Measurements from ENCODE around the gene REEP6. TPM values are rescaled to one million over a fixed set of nuclear protein-coding genes. Genes with fewer than 3 reads are reported as not detected.

The REEP6 gene
- total and polyA plus RNA-seq, 2 of the 8 experiments (the other 6 are each of a cell fraction or from before 2014, with no cell fraction given): 12.6 to 20.7 TPM

- Histone ChIP-seq H3K56ac (replicated peaks; ENCODE audit: insufficient read length, low read depth, low read length) (no peak overlapping the region), H4K8ac (ENCODE audit: extremely low read depth, insufficient read depth, low read length) (no peak overlapping the region), H3K18ac (ENCODE audit: extremely low read depth, low read length) (no peak overlapping the region), H3K9ac (replicated peaks in 1 of 4; ENCODE audit: extremely low read depth in 1 of 4, low read depth in 3 of 4, low read length in 3 of 4) (no peak overlapping the region), H3K79me1 (ENCODE audit: low read depth, low read length) (no peaks in the 10 kb centered on the region), H3K14ac (ENCODE audit: insufficient read length) (no peak overlapping the region), H3K27me3 (replicated peaks in 1 of 4; ENCODE audit: control insufficient read depth in 3 of 4, extremely low read depth in 1 of 4, insufficient read depth in 3 of 4, low read length in 3 of 4) (peaks cover 0 to 10% (median 5%) of the 10 kb centered on the region in 4 experiments; a peak in 5 of 7 replicates), H3K36me3 (ENCODE audit: control insufficient read depth in 2 of 4, insufficient read depth in 4 of 4, low read length in 3 of 4) (no peaks in the 10 kb centered on the region), H3K23me2 (ENCODE audit: low read depth, low read length) (peaks cover 6% of the 10 kb centered on the region; the same call in 1 of the 2 replicates), H3K4me3 (ENCODE audit: extremely low read depth in 1 of 4, insufficient read depth in 2 of 4, low read depth in 3 of 4, low read length in 4 of 4) (no peak overlapping the region), H3K27ac (ENCODE audit: low read depth, low read length) (no peak overlapping the region), H2AFZ (ENCODE audit: low read length) (no peak overlapping the region), H2AK5ac (ENCODE audit: low read depth, low read length) (no peak overlapping the region), H3K9me3 (ENCODE audit: insufficient read depth in 2 of 2, low read depth in 1 of 2, low read length in 1 of 2) (no peaks in the 10 kb centered on the region), H4K91ac (replicated peaks; ENCODE audit: insufficient read length, low read length) (no peak overlapping the region), H3K4me2 (ENCODE audit: insufficient read depth in 1 of 2, low read depth in 2 of 2, low read length in 2 of 2) (0 out of 4 replicates have a peak overlapping the region, but pooled peaks of 1 of the 2 experiments have one; percentile 9), H2BK20ac (ENCODE audit: low read length) (no peak overlapping the region), H2BK15ac (ENCODE audit: low read length) (peak overlapping the region; percentile 46; the same call in 1 of the 2 replicates), H2BK5ac (ENCODE audit: low read depth, low read length) (no peak overlapping the region), H2BK12ac (ENCODE audit: low read depth, low read length) (no peak overlapping the region), H3K79me2 (ENCODE audit: control insufficient read depth in 1 of 2, insufficient read depth in 2 of 2, low read length in 2 of 2) (no peaks in the 10 kb centered on the region), H3K4ac (replicated peaks; ENCODE audit: insufficient read length, low read depth, low read length) (no peak overlapping the region), H3K4me1 (replicated peaks in 1 of 4; ENCODE audit: control insufficient read depth in 3 of 4, insufficient read depth in 4 of 4, low read length in 3 of 4) (peaks cover 0 to 3% (median 0%) of the 10 kb centered on the region in 4 experiments; a peak in 3 of 7 replicates), H4K20me1 (replicated peaks in 1 of 2; ENCODE audit: control insufficient read depth in 1 of 2, insufficient read depth in 2 of 2, low read length in 2 of 2) (peaks cover 0 to 6% of the 10 kb centered on the region in 2 experiments), H3K23ac (ENCODE audit: insufficient read length) (no peak overlapping the region), H4K5ac (ENCODE audit: insufficient read length, low read depth, low read length) (no peak overlapping the region), H2BK120ac (replicated peaks; ENCODE audit: low read depth, low read length) (no peak overlapping the region)
- ChIA-PET POLR2A (ENCODE audit: partially characterized antibody) (no interaction called here), CTCF (ENCODE audit: partially characterized antibody) (interaction anchor here (1.5 kb wide), 1 partner anchor 14 kb away, joined by 3 read pairs; no protein-coding TSS in a partner anchor)
- TF ChIP-seq KDM1A (IDR thresholded peaks at IDR 0.05; ENCODE audit: borderline replicate concordance, low read length): peak; percentile 35; the same call in 1 of the 2 replicates
- no peak for TF ChIP-seq E2F6 (IDR thresholded peaks at IDR 0.05)
- 82% methylated on average over 8 of the region's 9 CpGs; no CpG with 5 or more reads in 1 of the 2 experiments for WGBS, 2 experiments (ENCODE audit: extremely low coverage in 1 of 2, insufficient coverage in 1 of 2, insufficient read length in 1 of 2, insufficient replicate concordance in 2 of 2, low coverage in 1 of 2, low lambda C conversion rate in 2 of 2, missing lambda C conversion rate in 1 of 2)
- FAIRE-seq: no peak
- no peak for DNase-seq (ENCODE audit: low read depth in 1 of 2, low spot score in 2 of 2)
These were observed 19.8 kb downstream of the REEP6 start for GRCh38 chr19:1510807-1511206.

Data from H1 (cell line).